ENCODE measurements around the gene NOD2. TPM values are rescaled to one million over a fixed set of nuclear protein-coding genes. Genes with fewer than 3 reads are reported as not detected.

Gene NOD2
- total RNA-seq, 1 experiment from 2014 or later: 5.4 TPM

DNA sequence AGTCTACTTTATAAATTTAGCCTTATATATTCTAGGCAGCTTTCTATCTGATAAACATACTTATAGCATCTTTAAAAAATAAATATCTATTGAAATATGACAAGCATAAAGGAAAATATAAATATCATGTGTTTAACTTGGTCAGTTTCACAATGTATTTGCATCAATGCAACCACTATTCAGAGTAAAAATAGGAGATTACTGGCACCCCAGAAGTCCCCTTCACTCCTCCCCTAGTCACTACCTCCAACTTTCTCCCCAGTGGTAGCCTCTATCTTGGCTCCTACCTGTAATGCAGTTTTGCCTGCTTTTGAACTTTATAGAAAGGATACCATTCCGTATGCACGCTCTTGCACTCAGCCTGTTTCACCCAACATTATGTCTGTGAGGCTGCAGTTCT, 3.2 kb upstream of the NOD2 start:
- Histone ChIP-seq H3K36me3 (ENCODE audit: control insufficient read depth in 1 of 2, insufficient read depth in 2 of 2, low read length in 2 of 2) (no peaks in the 10 kb centered on the region), H2AFZ (ENCODE audit: low read depth, low read length, poor library complexity, severe bottlenecking) (no peak overlapping the region), H3K4me3 (replicated peaks in 1 of 2; ENCODE audit: low read depth in 1 of 2, low read length in 2 of 2) (no peak overlapping the region), H3K79me2 (ENCODE audit: insufficient read depth, low read length) (no peaks in the 10 kb centered on the region), H3K27ac (ENCODE audit: low read depth, low read length) (no peak overlapping the region), H3K9ac (ENCODE audit: low read length) (no peak overlapping the region), H3K27me3 (ENCODE audit: insufficient read depth, low read length) (no peaks in the 10 kb centered on the region), H3K9me3 (ENCODE audit: control insufficient read depth in 1 of 2, insufficient read depth in 1 of 2, low read depth in 1 of 2, low read length in 2 of 2) (no peaks in the 10 kb centered on the region), H3K4me2 (ENCODE audit: low read length) (no peak overlapping the region), H4K20me1 (ENCODE audit: insufficient read depth) (no peaks in the 10 kb centered on the region), H3K4me1 (ENCODE audit: control insufficient read depth in 1 of 2, insufficient read depth in 2 of 2, low read length in 2 of 2) (peaks cover 4 to 13% of the 10 kb centered on the region in 2 experiments; a peak in 3 of 4 replicates), H3K9me2 (ENCODE audit: insufficient read depth) (no peaks in the 10 kb centered on the region)
- ATAC-seq (no peak), DNase-seq (ENCODE audit: low read depth, low spot score) (no peak)
- RAD21 ChIA-PET (ENCODE audit: low non-redundant PET in 1 of 2, low total read pairs in 2 of 2, uncharacterized antibody in 2 of 2, unreplicated experiment in 2 of 2): no interaction called here
- intact Hi-C loops (cut with micrococcal nuclease): no loop called here
- CTCF ChIA-PET: no interaction called here
- no TSS peak for BruUV-seq (replicated peaks)
- TF ChIP-seq, protein P1, sequence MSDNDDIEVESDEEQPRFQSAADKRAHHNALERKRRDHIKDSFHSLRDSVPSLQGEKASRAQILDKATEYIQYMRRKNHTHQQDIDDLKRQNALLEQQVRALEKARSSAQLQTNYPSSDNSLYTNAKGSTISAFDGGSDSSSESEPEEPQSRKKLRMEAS (IDR thresholded peaks at IDR 0.05): no peak
- TF ChIP-seq ELF1 (IDR thresholded peaks at IDR 0.05; ENCODE audit: borderline replicate concordance, low read depth) (no peak), EZH2phosphoT487 (IDR thresholded peaks at IDR 0.05; ENCODE audit: borderline replicate concordance) (no peak), ZFX (IDR thresholded peaks at IDR 0.05) (no peak), POLR2A (IDR thresholded peaks at IDR 0.05; ENCODE audit: borderline replicate concordance, extremely low read depth, insufficient read depth, insufficient read length) (no peak), EZH2 (IDR thresholded peaks at IDR 0.05) (no peak), FOSL1 (IDR thresholded peaks at IDR 0.05; ENCODE audit: low read depth) (no peak), SRF (IDR thresholded peaks at IDR 0.05; ENCODE audit: low read depth) (no peak), POLR2AphosphoS5 (IDR thresholded peaks at IDR 0.05; ENCODE audit: low read depth, low read length) (no peak), EGR1 (IDR thresholded peaks at IDR 0.05; ENCODE audit: low read depth) (no peak), TCF7L2 (IDR thresholded peaks at IDR 0.05; ENCODE audit: borderline replicate concordance, extremely low read depth, insufficient read depth, insufficient read length) (no peak), SIN3A (IDR thresholded peaks at IDR 0.05; ENCODE audit: low read depth) (no peak), ZNF274 (IDR thresholded peaks at IDR 0.05; ENCODE audit: low read depth, low read length) (no peak), CBX3 (IDR thresholded peaks at IDR 0.05; ENCODE audit: low read depth) (no peak), CEBPB (IDR thresholded peaks at IDR 0.05; ENCODE audit: low read depth) (no peak), YY1 (IDR thresholded peaks at IDR 0.05; ENCODE audit: extremely low read depth, insufficient replicate concordance, low read depth, low read length) (no peak)
- TF ChIP-seq, protein P2, sequence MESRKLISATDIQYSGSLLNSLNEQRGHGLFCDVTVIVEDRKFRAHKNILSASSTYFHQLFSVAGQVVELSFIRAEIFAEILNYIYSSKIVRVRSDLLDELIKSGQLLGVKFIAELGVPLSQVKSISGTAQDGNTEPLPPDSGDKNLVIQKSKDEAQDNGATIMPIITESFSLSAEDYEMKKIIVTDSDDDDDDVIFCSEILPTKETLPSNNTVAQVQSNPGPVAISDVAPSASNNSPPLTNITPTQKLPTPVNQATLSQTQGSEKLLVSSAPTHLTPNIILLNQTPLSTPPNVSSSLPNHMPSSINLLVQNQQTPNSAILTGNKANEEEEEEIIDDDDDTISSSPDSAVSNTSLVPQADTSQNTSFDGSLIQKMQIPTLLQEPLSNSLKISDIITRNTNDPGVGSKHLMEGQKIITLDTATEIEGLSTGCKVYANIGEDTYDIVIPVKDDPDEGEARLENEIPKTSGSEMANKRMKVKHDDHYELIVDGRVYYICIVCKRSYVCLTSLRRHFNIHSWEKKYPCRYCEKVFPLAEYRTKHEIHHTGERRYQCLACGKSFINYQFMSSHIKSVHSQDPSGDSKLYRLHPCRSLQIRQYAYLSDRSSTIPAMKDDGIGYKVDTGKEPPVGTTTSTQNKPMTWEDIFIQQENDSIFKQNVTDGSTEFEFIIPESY (IDR thresholded peaks at IDR 0.05; ENCODE audit: extremely low read depth, insufficient replicate concordance, low read length): no peak
- TF ChIP-seq, protein P3, sequence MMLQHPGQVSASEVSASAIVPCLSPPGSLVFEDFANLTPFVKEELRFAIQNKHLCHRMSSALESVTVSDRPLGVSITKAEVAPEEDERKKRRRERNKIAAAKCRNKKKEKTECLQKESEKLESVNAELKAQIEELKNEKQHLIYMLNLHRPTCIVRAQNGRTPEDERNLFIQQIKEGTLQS (IDR thresholded peaks at IDR 0.05): no peak
- TF ChIP-seq, protein P4, sequence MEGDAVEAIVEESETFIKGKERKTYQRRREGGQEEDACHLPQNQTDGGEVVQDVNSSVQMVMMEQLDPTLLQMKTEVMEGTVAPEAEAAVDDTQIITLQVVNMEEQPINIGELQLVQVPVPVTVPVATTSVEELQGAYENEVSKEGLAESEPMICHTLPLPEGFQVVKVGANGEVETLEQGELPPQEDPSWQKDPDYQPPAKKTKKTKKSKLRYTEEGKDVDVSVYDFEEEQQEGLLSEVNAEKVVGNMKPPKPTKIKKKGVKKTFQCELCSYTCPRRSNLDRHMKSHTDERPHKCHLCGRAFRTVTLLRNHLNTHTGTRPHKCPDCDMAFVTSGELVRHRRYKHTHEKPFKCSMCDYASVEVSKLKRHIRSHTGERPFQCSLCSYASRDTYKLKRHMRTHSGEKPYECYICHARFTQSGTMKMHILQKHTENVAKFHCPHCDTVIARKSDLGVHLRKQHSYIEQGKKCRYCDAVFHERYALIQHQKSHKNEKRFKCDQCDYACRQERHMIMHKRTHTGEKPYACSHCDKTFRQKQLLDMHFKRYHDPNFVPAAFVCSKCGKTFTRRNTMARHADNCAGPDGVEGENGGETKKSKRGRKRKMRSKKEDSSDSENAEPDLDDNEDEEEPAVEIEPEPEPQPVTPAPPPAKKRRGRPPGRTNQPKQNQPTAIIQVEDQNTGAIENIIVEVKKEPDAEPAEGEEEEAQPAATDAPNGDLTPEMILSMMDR (IDR thresholded peaks at IDR 0.05 in 2 of 3, conservative IDR thresholded peaks at IDR 0.05 in 1 of 3; ENCODE audit: borderline replicate concordance in 1 of 3, insufficient read depth in 1 of 3, low read depth in 2 of 3, low read length in 2 of 3): no peak
- TF ChIP-seq, protein P5, sequence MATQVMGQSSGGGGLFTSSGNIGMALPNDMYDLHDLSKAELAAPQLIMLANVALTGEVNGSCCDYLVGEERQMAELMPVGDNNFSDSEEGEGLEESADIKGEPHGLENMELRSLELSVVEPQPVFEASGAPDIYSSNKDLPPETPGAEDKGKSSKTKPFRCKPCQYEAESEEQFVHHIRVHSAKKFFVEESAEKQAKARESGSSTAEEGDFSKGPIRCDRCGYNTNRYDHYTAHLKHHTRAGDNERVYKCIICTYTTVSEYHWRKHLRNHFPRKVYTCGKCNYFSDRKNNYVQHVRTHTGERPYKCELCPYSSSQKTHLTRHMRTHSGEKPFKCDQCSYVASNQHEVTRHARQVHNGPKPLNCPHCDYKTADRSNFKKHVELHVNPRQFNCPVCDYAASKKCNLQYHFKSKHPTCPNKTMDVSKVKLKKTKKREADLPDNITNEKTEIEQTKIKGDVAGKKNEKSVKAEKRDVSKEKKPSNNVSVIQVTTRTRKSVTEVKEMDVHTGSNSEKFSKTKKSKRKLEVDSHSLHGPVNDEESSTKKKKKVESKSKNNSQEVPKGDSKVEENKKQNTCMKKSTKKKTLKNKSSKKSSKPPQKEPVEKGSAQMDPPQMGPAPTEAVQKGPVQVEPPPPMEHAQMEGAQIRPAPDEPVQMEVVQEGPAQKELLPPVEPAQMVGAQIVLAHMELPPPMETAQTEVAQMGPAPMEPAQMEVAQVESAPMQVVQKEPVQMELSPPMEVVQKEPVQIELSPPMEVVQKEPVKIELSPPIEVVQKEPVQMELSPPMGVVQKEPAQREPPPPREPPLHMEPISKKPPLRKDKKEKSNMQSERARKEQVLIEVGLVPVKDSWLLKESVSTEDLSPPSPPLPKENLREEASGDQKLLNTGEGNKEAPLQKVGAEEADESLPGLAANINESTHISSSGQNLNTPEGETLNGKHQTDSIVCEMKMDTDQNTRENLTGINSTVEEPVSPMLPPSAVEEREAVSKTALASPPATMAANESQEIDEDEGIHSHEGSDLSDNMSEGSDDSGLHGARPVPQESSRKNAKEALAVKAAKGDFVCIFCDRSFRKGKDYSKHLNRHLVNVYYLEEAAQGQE (IDR thresholded peaks at IDR 0.05; ENCODE audit: low read depth): no peak
- POLR2A ChIA-PET: no interaction called here
